ENCODE measurements around the gene KHDRBS1. TPM values are rescaled to one million over a fixed set of nuclear protein-coding genes. Genes with fewer than 3 reads are reported as not detected.

The KHDRBS1 gene
- total and polyA plus RNA-seq, 9 of the 15 experiments (the other 6 are each of a cell fraction or from before 2014, with no cell fraction given): 48.4 to 257 (median 114) TPM

GRCh38 chr1:32044234-32044633 lies 30.6 kb downstream of the KHDRBS1 start:
- TF ChIP-seq ILF3 (IDR thresholded peaks at IDR 0.05; ENCODE audit: borderline replicate concordance) (peak; percentile 54; the same call in 1 of the 2 replicates), GTF2F1 (IDR thresholded peaks at IDR 0.05; ENCODE audit: low read depth, low read length) (no peak), POLR2B (IDR thresholded peaks at IDR 0.05; ENCODE audit: low read depth, partially characterized antibody) (peak; percentile 60), POLR2AphosphoS5 (IDR thresholded peaks at IDR 0.05; ENCODE audit: control insufficient read depth, insufficient read depth, low read depth, low read length) (peak; percentile 66; the same call in 1 of the 2 replicates), TSHZ1 (CRISPR knock-in tag; IDR thresholded peaks at IDR 0.05) (no peak), XRCC5 (IDR thresholded peaks at IDR 0.05; ENCODE audit: low read depth, low read length) (no peak)
- H3K9me1 ChIP-seq (ENCODE audit: control insufficient read depth, insufficient read depth, low read length): no peaks in the 10 kb centered on the region
- H3K4me2 ChIP-seq (ENCODE audit: insufficient read depth, low read length): no peak overlapping the region
- no peak for FAIRE-seq
- H3K9ac ChIP-seq (ENCODE audit: insufficient read depth in 1 of 2, low read depth in 2 of 2, low read length in 2 of 2): no peak overlapping the region
- no peaks in the 10 kb centered on the region for H4K20me1 ChIP-seq (replicated peaks; ENCODE audit: control insufficient read depth, insufficient read depth, low read length)
- H3K27me3 ChIP-seq (ENCODE audit: control insufficient read depth in 2 of 2, insufficient read depth in 2 of 2, low read length in 2 of 2): no peaks in the 10 kb centered on the region
- in situ Hi-C loops (cut with MboI) (no loop called here), intact Hi-C loops (cut with micrococcal nuclease) (no loop called here)
- CTCF ChIA-PET (ENCODE audit: low intra/inter-chr PET ratio): no interaction called here
- ATAC-seq: no peak
- H2AFZ ChIP-seq (ENCODE audit: low read depth, low read length): no peak overlapping the region
- H3K79me2 ChIP-seq (ENCODE audit: control insufficient read depth, insufficient read depth, low read length): peaks cover 3% of the 10 kb centered on the region; the same call in 2 of the 3 replicates
- H3K4me1 ChIP-seq (replicated peaks in 1 of 2; ENCODE audit: control insufficient read depth in 2 of 2, insufficient read depth in 2 of 2, low read length in 2 of 2): no peaks in the 10 kb centered on the region
- 86% methylated on average over 1 of the region's 1 CpG for WGBS (ENCODE audit: insufficient coverage, low coverage, missing lambda C conversion rate)
- no peak overlapping the region for H3K27ac ChIP-seq (ENCODE audit: extremely low read depth, low read depth, low read length)
- H3K36me3 ChIP-seq (ENCODE audit: control insufficient read depth, insufficient read depth, low read length): peaks cover 53% of the 10 kb centered on the region; the same call in 2 of the 3 replicates
- BruUV-seq (replicated peaks): no TSS peak
- DNase-seq (ENCODE audit: extremely low read depth in 1 of 4, low spot score in 3 of 4): no peak
- no peak overlapping the region for H3K4me3 ChIP-seq
- H3K9me3 ChIP-seq (replicated peaks; ENCODE audit: control insufficient read depth, insufficient read depth, low read depth, low read length): no peaks in the 10 kb centered on the region
- POLR2A ChIA-PET: interaction anchor here (0.6 to 2.4 kb wide), 8 partner anchors 8 to 293 kb away, joined by 3 to 28 read pairs (median 7); no protein-coding TSS in a partner anchor

Data from K562 (cell line).